HCT116 (cell line): Measurements from ENCODE around the gene CDKAL1. TPM values are rescaled to one million over a fixed set of nuclear protein-coding genes. Genes with fewer than 3 reads are reported as not detected.

Experiments
- ATAC-seq: fragments of 200-7000 bp; cut with Tn5 transposase; 2 replicates; pipeline ENCODE4 v1.9.1; 2020; ENCODE audit warnings: mild to moderate bottlenecking, moderate library complexity
- BruUV-seq: library from RNA; stranded (reverse); fragments of 400-500 nt; replicated peaks from 2 replicates; lab custom pipeline; 2021; lab: Mats Ljungman, UMichigan
- CTCF ChIA-PET: fragments of 300-600 bp; sonication (Branson Sonifier 250); formaldehyde crosslinking; loops from one replicate; lab custom pipeline; 2021; ENCODE audit warnings: antibody characterized with exemption; lab: Charles Lee
- POLR2A ChIA-PET: fragments of 300-600, 350-600 bp; sonication (Branson Sonifier 250); formaldehyde crosslinking; loops from one replicate; lab custom pipeline; 2021; ENCODE audit warnings: antibody characterized with exemption; lab: Charles Lee
- RAD21 ChIA-PET, 2 experiments: fragments of 300-600 bp; sonication (Branson Sonifier 250); formaldehyde crosslinking; loops; one replicate each; lab custom pipeline; 2023; ENCODE audit warnings: low total read pairs in 2 of 2; ENCODE audit not compliant: uncharacterized antibody in 2 of 2, unreplicated experiment in 2 of 2, low non-redundant PET in 1 of 2; lab: Charles Lee
- DNase-seq: peaks from one replicate; pipeline ENCODE4 v3.0.0-alpha.2; 2010; ENCODE audit warnings: low read depth, low spot score
- H2AFZ ChIP-seq: fragments of 200-600 bp; shearing (Covaris generic), sonication (generic); 2 replicates; pipeline ENCODE4 v1.6.1; 2017; ENCODE audit warnings: low read depth, mixed run types, mixed read lengths, antibody characterized with exemption, low read length; ENCODE audit not compliant: poor library complexity, severe bottlenecking
- H3K27ac ChIP-seq: 2 replicates; pipeline ENCODE4 v1.5.1; 2012; ENCODE audit warnings: low read depth, low read length
- H3K27me3 ChIP-seq: fragments of 200-600 bp; sonication (generic); 2 replicates; pipeline ENCODE4 v1.6.1; 2016; ENCODE audit warnings: mixed run types, low read length, mixed read lengths; ENCODE audit not compliant: insufficient read depth
- H3K36me3 ChIP-seq, 2 experiments: fragments of 200-500 bp in 1 of 2; fragments of 200-600 bp in 1 of 2; sonication (Bioruptor generic) in 1 of 2; sonication (generic) in 1 of 2; 2 replicates each; pipeline versions ENCODE4 v1.5.1 to v1.6.1; 2014 to 2016; ENCODE audit warnings: low read length in 2 of 2, inconsistent platforms in 1 of 2, mixed read lengths in 1 of 2, mixed run types in 1 of 2; ENCODE audit not compliant: insufficient read depth in 2 of 2, control insufficient read depth in 1 of 2
- H3K4me1 ChIP-seq, 2 experiments: fragments of 200-600 bp in 1 of 2; sonication (generic) in 1 of 2; 2 replicates each; pipeline versions ENCODE4 v1.5.1 to v1.6.1; 2012 to 2017; ENCODE audit warnings: low read length in 2 of 2, inconsistent platforms in 1 of 2, mild to moderate bottlenecking in 1 of 2, mixed read lengths in 1 of 2, mixed run types in 1 of 2, moderate library complexity in 1 of 2; ENCODE audit not compliant: insufficient read depth in 2 of 2, control insufficient read depth in 1 of 2
- H3K4me2 ChIP-seq: fragments of 200-600 bp; sonication (generic); 2 replicates; pipeline ENCODE4 v1.6.1; 2017; ENCODE audit warnings: mixed run types, low read length, mixed read lengths
- H3K4me3 ChIP-seq, 2 experiments: fragments of 200-600 bp in 1 of 2; sonication (generic) in 1 of 2; replicated peaks in 1 of 2; 2 replicates each; pipeline ENCODE4 v1.5.1; 2011 to 2016; ENCODE audit warnings: low read length in 2 of 2, control low read depth in 1 of 2, low read depth in 1 of 2, mild to moderate bottlenecking in 1 of 2, mixed read lengths in 1 of 2, mixed run types in 1 of 2
- H3K79me2 ChIP-seq: fragments of 200-600 bp; sonication (generic); 2 replicates; pipeline ENCODE4 v1.6.1; 2017; ENCODE audit warnings: mild to moderate bottlenecking, mixed run types, low read length, moderate library complexity, mixed read lengths; ENCODE audit not compliant: insufficient read depth
- H3K9ac ChIP-seq: fragments of 200-600 bp; sonication (generic); 2 replicates; pipeline ENCODE4 v1.6.1; 2016; ENCODE audit warnings: low read length, mixed read lengths
- H3K9me2 ChIP-seq: fragments of 200-600 bp; sonication (generic), shearing (Covaris generic); 2 replicates; pipeline ENCODE4 v1.6.1; 2017; ENCODE audit warnings: mixed run types, mild to moderate bottlenecking, moderate library complexity; ENCODE audit not compliant: insufficient read depth
- H3K9me3 ChIP-seq, 2 experiments: fragments of 200-500 bp in 1 of 2; fragments of 200-600 bp in 1 of 2; sonication (Bioruptor generic) in 1 of 2; sonication (generic) in 1 of 2; 2 replicates each; pipeline ENCODE4 v1.6.1; 2014 to 2017; ENCODE audit warnings: low read length in 2 of 2, mixed read lengths in 2 of 2, inconsistent platforms in 1 of 2, low read depth in 1 of 2, mild to moderate bottlenecking in 1 of 2, mixed run types in 1 of 2, moderate library complexity in 1 of 2; ENCODE audit not compliant: control insufficient read depth in 1 of 2, insufficient read depth in 1 of 2
- H4K20me1 ChIP-seq: fragments of 200-600 bp; sonication (generic), shearing (Covaris generic); 2 replicates; pipeline ENCODE4 v1.6.1; 2017; ENCODE audit warnings: mixed run types, mild to moderate bottlenecking, moderate library complexity; ENCODE audit not compliant: insufficient read depth
- CBX3 ChIP-seq: IDR thresholded peaks from 2 replicates; pipeline ENCODE4 v1.6.1; 2012; ENCODE audit warnings: low read depth
- CTCF ChIP-seq, 3 experiments: fragments of 200-600 bp in 1 of 3; sonication (generic) in 1 of 3; IDR thresholded peaks in 2 of 3; conservative IDR thresholded peaks in 1 of 3; 2 replicates each; pipeline ENCODE4 v1.5.1; 2012 to 2017; ENCODE audit warnings: low read depth in 2 of 3, low read length in 2 of 3, antibody characterized with exemption in 1 of 3, borderline replicate concordance in 1 of 3, control low read depth in 1 of 3, mild to moderate bottlenecking in 1 of 3, mixed read lengths in 1 of 3, mixed run types in 1 of 3, moderate library complexity in 1 of 3; ENCODE audit not compliant: insufficient read depth in 1 of 3
- EGR1 ChIP-seq: IDR thresholded peaks from 2 replicates; pipeline ENCODE4 v1.6.1; 2012; ENCODE audit warnings: low read depth
- ELF1 ChIP-seq: IDR thresholded peaks from 2 replicates; pipeline ENCODE4 v1.6.1; 2012; ENCODE audit warnings: low read depth, borderline replicate concordance
- EZH2 ChIP-seq: fragments of 200-600 bp; sonication (generic); IDR thresholded peaks from 2 replicates; pipeline ENCODE4 v1.6.1; 2017; ENCODE audit warnings: antibody characterized with exemption, mixed run types
- EZH2phosphoT487 ChIP-seq: fragments of 200-600 bp; IDR thresholded peaks from 2 replicates; pipeline ENCODE4 v1.6.1; 2018; ENCODE audit warnings: antibody characterized with exemption, borderline replicate concordance
- FOSL1 ChIP-seq: IDR thresholded peaks from 2 replicates; pipeline ENCODE4 v1.6.1; 2012; ENCODE audit warnings: low read depth
- MAX ChIP-seq: IDR thresholded peaks from 2 replicates; pipeline ENCODE4 v1.6.1; 2012
- POLR2A ChIP-seq: IDR thresholded peaks from 2 replicates; pipeline ENCODE4 v1.7.0; 2011; ENCODE audit warnings: borderline replicate concordance; ENCODE audit not compliant: insufficient read depth, insufficient read length; ENCODE audit errors: extremely low read depth
- POLR2AphosphoS5 ChIP-seq: IDR thresholded peaks from 2 replicates; pipeline ENCODE4 v1.6.1; 2011; ENCODE audit warnings: mild to moderate bottlenecking, low read depth, low read length, moderate library complexity
- RAD21 ChIP-seq: IDR thresholded peaks from 2 replicates; pipeline ENCODE4 v1.6.1; 2012; ENCODE audit warnings: low read depth, mild to moderate bottlenecking
- SIN3A ChIP-seq: IDR thresholded peaks from 2 replicates; pipeline ENCODE4 v1.6.1; 2012; ENCODE audit warnings: low read depth
- SRF ChIP-seq: IDR thresholded peaks from 2 replicates; pipeline ENCODE4 v1.6.1; 2012; ENCODE audit warnings: low read depth
- YY1 ChIP-seq: IDR thresholded peaks from 2 replicates; pipeline ENCODE4 v1.6.1; 2011; ENCODE audit warnings: low read length, low read depth, moderate library complexity, mild to moderate bottlenecking; ENCODE audit not compliant: insufficient replicate concordance; ENCODE audit errors: extremely low read depth
- ZNF274 ChIP-seq: fragments of 200-500 bp; sonication (Bioruptor generic); IDR thresholded peaks from 2 replicates; pipeline ENCODE4 v1.6.1; 2014; ENCODE audit warnings: mild to moderate bottlenecking, low read depth, low read length, inconsistent platforms
- intact Hi-C: fragments of 100-400 bp; cut with micrococcal nuclease; formaldehyde crosslinking; loops from 2 replicates; pipeline ENCODE4 v1.10.0; 2022
- total RNA-seq: library from RNA; stranded (reverse); gene quantifications from one replicate; pipeline ENCODE4 v1.2.1, GENCODE V29; 2021; ENCODE audit not compliant: unreplicated experiment
- TF ChIP-seq, protein P1 (sequence below): IDR thresholded peaks from 2 replicates; pipeline ENCODE4 v1.6.1; 2012
- TF ChIP-seq, protein P2 (sequence below): IDR thresholded peaks from 2 replicates; pipeline ENCODE4 v1.6.1; 2011; ENCODE audit warnings: mild to moderate bottlenecking, low read length, moderate library complexity; ENCODE audit not compliant: insufficient replicate concordance; ENCODE audit errors: extremely low read depth

CDKAL1 gene
- total RNA-seq, 1 experiment from 2014 or later = 14.9 TPM

DNA sequence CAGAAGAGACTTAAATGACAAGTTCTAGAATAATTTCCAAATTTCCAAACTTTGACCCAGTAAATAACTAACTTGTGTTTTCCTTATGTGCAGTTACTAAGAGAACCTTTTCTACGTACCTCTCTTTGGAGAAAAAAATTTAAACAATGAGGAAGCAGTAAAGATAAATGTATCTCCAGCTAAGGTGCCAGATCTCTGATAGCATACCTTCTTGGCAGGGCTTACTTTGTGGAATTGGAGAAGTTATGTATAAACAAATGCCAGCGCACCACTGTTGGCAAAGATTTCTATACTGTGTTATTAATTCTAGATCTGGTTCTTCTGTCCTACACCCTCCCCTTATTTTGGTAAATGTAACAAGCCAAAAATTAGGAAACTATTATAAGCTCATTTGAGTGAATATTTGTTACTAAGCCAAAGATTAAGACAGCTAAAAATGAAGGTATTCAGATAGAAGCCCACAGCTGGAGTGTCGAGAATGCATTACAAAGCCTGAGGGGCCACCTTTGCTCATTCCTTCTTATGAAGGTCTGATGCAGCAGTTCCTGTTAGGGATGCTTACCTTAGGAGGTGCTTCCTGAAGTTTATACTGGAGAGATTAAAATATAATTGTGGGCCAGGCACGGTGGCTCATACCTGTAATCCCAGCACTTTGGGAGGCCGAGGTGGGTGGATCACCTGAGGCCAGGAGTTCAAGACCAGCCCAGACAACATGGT lies 686.2 kb downstream of the CDKAL1 start:
- DNase-seq (no peak), ATAC-seq (no peak)
- Histone ChIP-seq H3K79me2 (no peaks in the 10 kb centered on the region), H3K27me3 (no peaks in the 10 kb centered on the region), H2AFZ (no peak overlapping the region), H3K9ac (no peak overlapping the region), H3K4me1 (peaks cover 0 to 3% of the 10 kb centered on the region in 2 experiments; a peak in 1 of 4 replicates), H3K4me3 (no peak overlapping the region), H4K20me1 (no peaks in the 10 kb centered on the region), H3K27ac (no peak overlapping the region), H3K36me3 (no peaks in the 10 kb centered on the region), H3K9me3 (no peaks in the 10 kb centered on the region), H3K4me2 (no peak overlapping the region), H3K9me2 (no peaks in the 10 kb centered on the region)
- intact Hi-C loops = no loop called here
- TF ChIP-seq EGR1 (no peak), FOSL1 (no peak), MAX (no peak), EZH2 (no peak), ZNF274 (no peak), CTCF (IDR thresholded peaks at IDR 0.05 in 2 of 3, conservative IDR thresholded peaks at IDR 0.05 in 1 of 3; ENCODE audit: borderline replicate concordance in 1 of 3, insufficient read depth in 1 of 3, low read depth in 2 of 3, low read length in 2 of 3) (no peak), POLR2A (no peak), EZH2phosphoT487 (no peak), RAD21 (no peak), CBX3 (no peak), SRF (no peak), ELF1 (no peak), YY1 (no peak), SIN3A (no peak), POLR2AphosphoS5 (no peak)
- TF ChIP-seq, protein P1, sequence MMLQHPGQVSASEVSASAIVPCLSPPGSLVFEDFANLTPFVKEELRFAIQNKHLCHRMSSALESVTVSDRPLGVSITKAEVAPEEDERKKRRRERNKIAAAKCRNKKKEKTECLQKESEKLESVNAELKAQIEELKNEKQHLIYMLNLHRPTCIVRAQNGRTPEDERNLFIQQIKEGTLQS = no peak
- TF ChIP-seq, protein P2, sequence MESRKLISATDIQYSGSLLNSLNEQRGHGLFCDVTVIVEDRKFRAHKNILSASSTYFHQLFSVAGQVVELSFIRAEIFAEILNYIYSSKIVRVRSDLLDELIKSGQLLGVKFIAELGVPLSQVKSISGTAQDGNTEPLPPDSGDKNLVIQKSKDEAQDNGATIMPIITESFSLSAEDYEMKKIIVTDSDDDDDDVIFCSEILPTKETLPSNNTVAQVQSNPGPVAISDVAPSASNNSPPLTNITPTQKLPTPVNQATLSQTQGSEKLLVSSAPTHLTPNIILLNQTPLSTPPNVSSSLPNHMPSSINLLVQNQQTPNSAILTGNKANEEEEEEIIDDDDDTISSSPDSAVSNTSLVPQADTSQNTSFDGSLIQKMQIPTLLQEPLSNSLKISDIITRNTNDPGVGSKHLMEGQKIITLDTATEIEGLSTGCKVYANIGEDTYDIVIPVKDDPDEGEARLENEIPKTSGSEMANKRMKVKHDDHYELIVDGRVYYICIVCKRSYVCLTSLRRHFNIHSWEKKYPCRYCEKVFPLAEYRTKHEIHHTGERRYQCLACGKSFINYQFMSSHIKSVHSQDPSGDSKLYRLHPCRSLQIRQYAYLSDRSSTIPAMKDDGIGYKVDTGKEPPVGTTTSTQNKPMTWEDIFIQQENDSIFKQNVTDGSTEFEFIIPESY = no peak
- ChIA-PET POLR2A (interaction anchor here (1.5 kb wide), 1 partner anchor 12 kb away, joined by 3 read pairs; no protein-coding TSS in a partner anchor), CTCF (no interaction called here), RAD21 (no interaction called here)
- no TSS peak for BruUV-seq
